C4-2B (cell line): ENCODE measurements around the gene ITPR2.

Experiments
- CTCF ChIP-seq: fragments of 450-650 bp; conservative IDR thresholded peaks from 2 replicates; pipeline ENCODE4 v1.5.1; 2017; ENCODE audit warnings: mild to moderate bottlenecking
- ZFX ChIP-seq: fragments of 450-650 bp; IDR thresholded peaks from 2 replicates; pipeline ENCODE4 v1.6.1; 2017

- TF ChIP-seq CTCF (no peak), ZFX (no peak)
Observed at GRCh38 chr12:26647088-26647487, 185.9 kb downstream of the ITPR2 start.
